ENCODE results near the gene CD27.

CD27 gene

GRCh38 chr12:6434205-6435140, 10.3 kb upstream of the CD27 start:
- no peak for DNase-seq

GRCh38 chr12:6435961-6436715, 8.6 kb upstream of the CD27 start:
- DNase-seq, result no peak

- no peak for DNase-seq
Observed at GRCh38 chr12:6437586-6437985, 7.2 kb upstream of the CD27 start.

- DNase-seq, result no peak
Observed at GRCh38 chr12:6438345-6438744, 6.4 kb upstream of the CD27 start.

GRCh38 chr12:6440391-6440790, 4.4 kb upstream of the CD27 start:
- DNase-seq, result no peak

- no peak for DNase-seq
Observed at GRCh38 chr12:6442836-6443235, 1.9 kb upstream of the CD27 start.

- peak; percentile 65 for DNase-seq
Observed at GRCh38 chr12:6443361-6443983, 1.3 kb upstream of the CD27 start.

GRCh38 chr12:6444031-6444430, 724 bp upstream of the CD27 start:
- DNase-seq, result no peak

- no peak for DNase-seq
Observed at GRCh38 chr12:6450091-6450868, 5.5 kb downstream of the CD27 start.

- no peak for DNase-seq
Observed at GRCh38 chr12:6450869-6451347, 6.2 kb downstream of the CD27 start.

- DNase-seq, result peak; percentile 82
Observed at GRCh38 chr12:6451348-6452244, 6.8 kb downstream of the CD27 start, which contains the start of gene TAPBPL. Gene TAPBPL, plus strand, starts transcription at chr12:6452042. Its CDS starts 207 bp downstream, at chr12:6452249.

- no peak for DNase-seq
Observed at GRCh38 chr12:6452245-6452943, 7.6 kb downstream of the CD27 start.

- DNase-seq, result no peak
Observed at GRCh38 chr12:6452944-6453630, 8.3 kb downstream of the CD27 start.

- DNase-seq, result no peak
Observed at GRCh38 chr12:6457220-6457945, 12.6 kb downstream of the CD27 start.

GRCh38 chr12:6458281-6459003, 13.7 kb downstream of the CD27 start:
- no peak for DNase-seq

- DNase-seq, result no peak
Observed at GRCh38 chr12:6459004-6459337, 14.2 kb downstream of the CD27 start.

- peak; percentile 50 for DNase-seq
Observed at GRCh38 chr12:6460751-6461371, 16.1 kb downstream of the CD27 start.

Data from activated naive CD4-positive, alpha-beta T cell treated with anti-CD3 and anti-CD28 coated beads, Interleukin-2, amount 50 U/mL, for 16 hours (primary cell).